ENCODE measurements around the gene MYOM1. TPM values are rescaled to one million over a fixed set of nuclear protein-coding genes. Genes with fewer than 3 reads are reported as not detected.
"Not testable (repeated sequence)": the region's sequence is repeated elsewhere in the genome, so short reads cannot be mapped to it uniquely, and the experiment has no call there.

The MYOM1 gene
- total RNA-seq, 2 experiments from 2014 or later = 0.71 to 2.1 TPM

- no peak for DNase-seq
- Mint-ChIP-seq H3K36me3 (ENCODE audit: low read depth) (peaks cover 13% of the 10 kb centered on the region), H3K4me3 (no peak overlapping the region), H3K4me1 (peaks cover 64% of the 10 kb centered on the region), H3K27me3 (no peaks in the 10 kb centered on the region), H3K9me3 (peaks cover 14% of the 10 kb centered on the region), H3K27ac (no peak overlapping the region)
- ChIA-PET POLR2A (no interaction called here), CTCF (interaction anchor here (1.0 to 2.9 kb wide), 4 partner anchors 11 to 63 kb away, joined by 3 to 13 read pairs (median 3); no protein-coding TSS in a partner anchor)
Observed at GRCh38 chr18:3056311-3056710, 163.5 kb downstream of the MYOM1 start.

- peaks cover 13% of the 10 kb centered on the region for H3K36me3 Mint-ChIP-seq (ENCODE audit: low read depth)
- H3K4me1 Mint-ChIP-seq = peaks cover 60% of the 10 kb centered on the region
- no peak overlapping the region for H3K4me3 Mint-ChIP-seq
- H3K9me3 Mint-ChIP-seq = peaks cover 14% of the 10 kb centered on the region
- CTCF ChIA-PET = interaction anchor here (1.0 to 2.9 kb wide), 5 partner anchors 11 to 62 kb away, joined by 3 to 13 read pairs (median 3); no protein-coding TSS in a partner anchor
- H3K27ac Mint-ChIP-seq = no peak overlapping the region
- DNase-seq = no peak
- POLR2A ChIA-PET = no interaction called here
- H3K27me3 Mint-ChIP-seq = no peaks in the 10 kb centered on the region
Observed at GRCh38 chr18:3055816-3056215, 164.0 kb downstream of the MYOM1 start.

- no peak overlapping the region for H3K27ac Mint-ChIP-seq
- DNase-seq = no peak
- H3K4me1 Mint-ChIP-seq = peaks cover 54% of the 10 kb centered on the region
- H3K36me3 Mint-ChIP-seq (ENCODE audit: low read depth) = peaks cover 13% of the 10 kb centered on the region
- no peaks in the 10 kb centered on the region for H3K27me3 Mint-ChIP-seq
- H3K9me3 Mint-ChIP-seq = peaks cover 14% of the 10 kb centered on the region
- CTCF ChIA-PET = interaction anchor here (0.6 to 2.9 kb wide), 9 partner anchors 10 to 190 kb away, joined by 3 to 13 read pairs (median 3); no protein-coding TSS in a partner anchor
- POLR2A ChIA-PET = no interaction called here
- H3K4me3 Mint-ChIP-seq = no peak overlapping the region
Observed at GRCh38 chr18:3055186-3055728, 164.5 kb downstream of the MYOM1 start.

- peaks cover 51% of the 10 kb centered on the region for H3K4me1 Mint-ChIP-seq
- no peak overlapping the region for H3K4me3 Mint-ChIP-seq
- no peak for DNase-seq
- H3K27ac Mint-ChIP-seq = no peak overlapping the region
- ChIA-PET CTCF (interaction anchor here (0.6 to 1.4 kb wide), 6 partner anchors 12 to 191 kb away, joined by 3 read pairs; no protein-coding TSS in a partner anchor), POLR2A (no interaction called here)
- H3K36me3 Mint-ChIP-seq (ENCODE audit: low read depth) = peaks cover 13% of the 10 kb centered on the region
- peaks cover 14% of the 10 kb centered on the region for H3K9me3 Mint-ChIP-seq
- H3K27me3 Mint-ChIP-seq = no peaks in the 10 kb centered on the region
Observed at GRCh38 chr18:3054780-3055179, 165.0 kb downstream of the MYOM1 start.

GRCh38 chr18:3054214-3054613, 165.6 kb downstream of the MYOM1 start:
- no peak for DNase-seq
- no peak overlapping the region for H3K27ac Mint-ChIP-seq
- H3K4me1 Mint-ChIP-seq = peaks cover 48% of the 10 kb centered on the region
- ChIA-PET CTCF (interaction anchor here (1.1 to 1.6 kb wide), 3 partner anchors 12 to 43 kb away, joined by 3 read pairs; no protein-coding TSS in a partner anchor), POLR2A (no interaction called here)
- H3K27me3 Mint-ChIP-seq = no peaks in the 10 kb centered on the region
- H3K9me3 Mint-ChIP-seq = peaks cover 14% of the 10 kb centered on the region
- peaks cover 13% of the 10 kb centered on the region for H3K36me3 Mint-ChIP-seq (ENCODE audit: low read depth)
- no peak overlapping the region for H3K4me3 Mint-ChIP-seq

GRCh38 chr18:3053081-3053480, 166.7 kb downstream of the MYOM1 start:
- no peak overlapping the region for H3K4me3 Mint-ChIP-seq
- peaks cover 14% of the 10 kb centered on the region for H3K9me3 Mint-ChIP-seq
- H3K4me1 Mint-ChIP-seq = peaks cover 44% of the 10 kb centered on the region
- DNase-seq = no peak
- ChIA-PET CTCF (interaction anchor here (0.6 to 1.6 kb wide), 3 partner anchors 10 to 68 kb away, joined by 3 to 4 read pairs (median 3); no protein-coding TSS in a partner anchor), POLR2A (no interaction called here)
- H3K36me3 Mint-ChIP-seq (ENCODE audit: low read depth) = peaks cover 13% of the 10 kb centered on the region
- no peak overlapping the region for H3K27ac Mint-ChIP-seq
- H3K27me3 Mint-ChIP-seq = no peaks in the 10 kb centered on the region

- ChIA-PET CTCF (interaction anchor here (1.0 to 1.6 kb wide), 3 partner anchors 11 to 16 kb away, joined by 3 to 4 read pairs (median 3); no protein-coding TSS in a partner anchor), POLR2A (no interaction called here)
- peaks cover 13% of the 10 kb centered on the region for H3K36me3 Mint-ChIP-seq (ENCODE audit: low read depth)
- H3K27ac Mint-ChIP-seq = peak overlapping the region; percentile 42
- H3K4me3 Mint-ChIP-seq = no peak overlapping the region
- DNase-seq = no peak
- peaks cover 14% of the 10 kb centered on the region for H3K9me3 Mint-ChIP-seq
- peaks cover 40% of the 10 kb centered on the region for H3K4me1 Mint-ChIP-seq
- H3K27me3 Mint-ChIP-seq = no peaks in the 10 kb centered on the region
Observed at GRCh38 chr18:3052411-3052758, 167.4 kb downstream of the MYOM1 start.

GRCh38 chr18:3051718-3052410, 167.9 kb downstream of the MYOM1 start:
- H3K4me1 Mint-ChIP-seq = peaks cover 37% of the 10 kb centered on the region
- POLR2A ChIA-PET = no interaction called here
- no peaks in the 10 kb centered on the region for H3K27me3 Mint-ChIP-seq
- peaks cover 13% of the 10 kb centered on the region for H3K36me3 Mint-ChIP-seq (ENCODE audit: low read depth)
- CTCF ChIA-PET = interaction anchor here (0.8 to 1.3 kb wide), 2 partner anchors 15 to 30 kb away, joined by 3 to 5 read pairs; no protein-coding TSS in a partner anchor
- H3K9me3 Mint-ChIP-seq = peaks cover 14% of the 10 kb centered on the region
- no peak overlapping the region for H3K4me3 Mint-ChIP-seq
- H3K27ac Mint-ChIP-seq = peak overlapping the region; percentile 42
- DNase-seq = no peak

- DNase-seq, H3K27ac Mint-ChIP-seq, H3K27me3 Mint-ChIP-seq, H3K4me3 Mint-ChIP-seq, POLR2A ChIA-PET: not testable (repeated sequence)
- Mint-ChIP-seq H3K4me1 (peaks cover 46% of the 10 kb centered on the region), H3K9me3 (peaks cover 14% of the 10 kb centered on the region), H3K36me3 (ENCODE audit: low read depth) (peaks cover 13% of the 10 kb centered on the region)
- CTCF ChIA-PET = interaction anchor here (1.2 kb wide), 1 partner anchor 13 kb away, joined by 3 read pairs; no protein-coding TSS in a partner anchor
Observed at GRCh38 chr18:3049897-3050454, 169.8 kb downstream of the MYOM1 start.

GRCh38 chr18:3048820-3049349, 170.9 kb downstream of the MYOM1 start:
- H3K36me3 Mint-ChIP-seq (ENCODE audit: low read depth) = peaks cover 10% of the 10 kb centered on the region
- peaks cover 45% of the 10 kb centered on the region for H3K4me1 Mint-ChIP-seq
- peaks cover 10% of the 10 kb centered on the region for H3K9me3 Mint-ChIP-seq
- POLR2A ChIA-PET = no interaction called here
- no peak for DNase-seq
- CTCF ChIA-PET = interaction anchor here (0.7 to 1.2 kb wide), 2 partner anchors 14 to 617 kb away, joined by 3 read pairs; no protein-coding TSS in a partner anchor
- H3K4me3 Mint-ChIP-seq = no peak overlapping the region
- H3K27me3 Mint-ChIP-seq = no peaks in the 10 kb centered on the region
- H3K27ac Mint-ChIP-seq = no peak overlapping the region

- H3K4me1 Mint-ChIP-seq = peaks cover 40% of the 10 kb centered on the region
- H3K27me3 Mint-ChIP-seq = no peaks in the 10 kb centered on the region
- H3K27ac Mint-ChIP-seq = no peak overlapping the region
- peaks cover 4% of the 10 kb centered on the region for H3K9me3 Mint-ChIP-seq
- no peak for DNase-seq
- ChIA-PET CTCF (interaction anchor here (0.7 kb wide), 1 partner anchor 618 kb away, joined by 3 read pairs; no protein-coding TSS in a partner anchor), POLR2A (no interaction called here)
- H3K4me3 Mint-ChIP-seq = no peak overlapping the region
- H3K36me3 Mint-ChIP-seq (ENCODE audit: low read depth) = peaks cover 5% of the 10 kb centered on the region
Observed at GRCh38 chr18:3048121-3048520, 171.6 kb downstream of the MYOM1 start.

GRCh38 chr18:3046216-3046808, 173.5 kb downstream of the MYOM1 start:
- ChIA-PET CTCF (interaction anchor here (1.2 to 2.6 kb wide), 3 partner anchors 9 to 51 kb away, joined by 3 to 13 read pairs (median 6); no protein-coding TSS in a partner anchor), POLR2A (no interaction called here)
- no peaks in the 10 kb centered on the region for H3K9me3 Mint-ChIP-seq
- no peak overlapping the region for H3K4me3 Mint-ChIP-seq
- H3K4me1 Mint-ChIP-seq = peaks cover 27% of the 10 kb centered on the region
- no peak for DNase-seq
- no peaks in the 10 kb centered on the region for H3K36me3 Mint-ChIP-seq (ENCODE audit: low read depth)
- peak overlapping the region; percentile 76 for H3K27ac Mint-ChIP-seq
- H3K27me3 Mint-ChIP-seq = no peaks in the 10 kb centered on the region

All from activated CD4-positive, alpha-beta T cell treated with anti-CD3 and anti-CD28 coated beads, Interleukin-2, amount 10 ng/mL, durations not matched to agents 7 days and 5 days (primary cell).